GM12872 (cell line): ENCODE data around the gene PCNX2.

Experiments used
- TF ChIP-seq, protein P1 (sequence below): IDR thresholded peaks from 3 replicates; pipeline ENCODE4 v1.5.1; 2011; ENCODE audit warnings: low read depth, mild to moderate bottlenecking, low read length, moderate library complexity; ENCODE audit not compliant: insufficient read depth

The PCNX2 gene

DNA sequence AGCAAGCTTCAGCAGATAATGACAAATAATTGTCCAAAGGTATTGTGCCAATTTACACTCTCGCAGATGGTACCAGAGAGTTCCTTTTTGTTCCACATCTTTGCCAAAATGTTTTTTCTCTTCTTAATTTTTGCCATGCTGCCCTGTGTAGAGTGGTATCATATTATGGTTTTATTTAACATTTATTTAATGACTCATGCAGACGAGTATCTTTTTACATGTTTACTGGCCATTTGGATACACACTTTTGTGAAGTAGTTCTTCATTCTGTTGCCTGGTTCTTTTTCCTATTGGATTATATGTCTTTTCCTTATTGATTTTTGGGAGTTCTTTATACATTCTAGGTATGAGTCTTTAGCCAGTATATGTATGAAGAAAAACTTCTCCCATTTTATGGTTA, 151.1 kb downstream of the PCNX2 start:
- TF ChIP-seq, protein P1, sequence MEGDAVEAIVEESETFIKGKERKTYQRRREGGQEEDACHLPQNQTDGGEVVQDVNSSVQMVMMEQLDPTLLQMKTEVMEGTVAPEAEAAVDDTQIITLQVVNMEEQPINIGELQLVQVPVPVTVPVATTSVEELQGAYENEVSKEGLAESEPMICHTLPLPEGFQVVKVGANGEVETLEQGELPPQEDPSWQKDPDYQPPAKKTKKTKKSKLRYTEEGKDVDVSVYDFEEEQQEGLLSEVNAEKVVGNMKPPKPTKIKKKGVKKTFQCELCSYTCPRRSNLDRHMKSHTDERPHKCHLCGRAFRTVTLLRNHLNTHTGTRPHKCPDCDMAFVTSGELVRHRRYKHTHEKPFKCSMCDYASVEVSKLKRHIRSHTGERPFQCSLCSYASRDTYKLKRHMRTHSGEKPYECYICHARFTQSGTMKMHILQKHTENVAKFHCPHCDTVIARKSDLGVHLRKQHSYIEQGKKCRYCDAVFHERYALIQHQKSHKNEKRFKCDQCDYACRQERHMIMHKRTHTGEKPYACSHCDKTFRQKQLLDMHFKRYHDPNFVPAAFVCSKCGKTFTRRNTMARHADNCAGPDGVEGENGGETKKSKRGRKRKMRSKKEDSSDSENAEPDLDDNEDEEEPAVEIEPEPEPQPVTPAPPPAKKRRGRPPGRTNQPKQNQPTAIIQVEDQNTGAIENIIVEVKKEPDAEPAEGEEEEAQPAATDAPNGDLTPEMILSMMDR: no peak

DNA sequence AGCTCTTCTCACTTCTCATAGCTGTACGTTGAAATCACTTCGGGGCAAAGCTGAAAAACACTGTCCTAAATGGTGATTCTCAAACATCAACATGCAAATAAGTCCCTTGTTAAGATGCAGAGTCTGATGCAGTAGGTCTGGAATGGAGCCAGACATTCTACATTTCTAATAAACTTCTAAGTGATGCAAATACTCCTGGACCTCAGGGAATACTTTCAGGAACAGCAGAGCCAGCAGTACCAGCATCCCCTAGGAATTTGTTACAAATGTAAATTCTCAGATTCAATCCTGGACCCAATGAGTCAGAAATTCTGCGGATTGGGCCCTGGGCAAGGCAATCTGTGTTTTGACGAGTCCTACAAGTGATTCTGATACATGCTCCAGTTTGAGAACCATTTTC, 152.3 kb downstream of the PCNX2 start:
- TF ChIP-seq, protein P1: no peak

DNA sequence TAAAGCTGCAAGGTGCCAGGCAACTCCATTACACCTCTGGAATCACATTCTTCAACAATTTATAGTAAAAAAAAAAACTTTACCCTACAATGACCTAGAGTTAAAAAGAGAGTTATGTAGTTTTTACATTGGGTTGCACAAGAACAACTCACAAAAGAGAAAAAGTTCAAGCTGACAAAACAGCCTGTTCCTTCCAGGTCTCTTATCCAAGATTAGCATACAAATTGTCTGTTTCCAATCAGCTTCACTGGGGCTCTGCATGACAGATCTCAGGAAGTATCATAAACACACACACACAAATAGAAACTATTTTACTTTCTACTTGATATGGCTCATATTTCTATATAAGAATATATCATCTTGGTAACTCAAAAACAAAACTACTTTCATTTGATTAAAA, 154.6 kb downstream of the PCNX2 start:
- TF ChIP-seq, protein P1: no peak

DNA sequence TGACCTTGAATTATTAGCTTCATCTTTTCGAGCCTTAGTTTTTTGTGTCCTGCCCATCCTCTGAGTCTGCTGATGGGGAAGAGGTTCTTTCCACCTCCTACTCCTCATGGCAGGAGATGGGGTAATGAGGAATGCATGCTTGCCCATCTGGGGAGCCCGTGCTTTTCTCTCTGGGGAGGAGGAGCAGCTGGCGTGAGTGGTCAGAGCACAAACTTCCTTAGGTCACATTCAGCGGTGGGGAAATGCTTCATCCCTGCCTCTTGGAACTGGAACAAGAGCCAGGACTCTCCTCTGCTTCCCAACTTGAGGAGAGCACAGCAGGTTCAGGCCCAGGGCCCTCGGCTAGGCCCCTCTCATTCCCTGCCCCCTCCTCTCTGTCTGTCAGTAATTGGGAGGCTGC, 155.0 kb downstream of the PCNX2 start:
- TF ChIP-seq, protein P1: no peak

DNA sequence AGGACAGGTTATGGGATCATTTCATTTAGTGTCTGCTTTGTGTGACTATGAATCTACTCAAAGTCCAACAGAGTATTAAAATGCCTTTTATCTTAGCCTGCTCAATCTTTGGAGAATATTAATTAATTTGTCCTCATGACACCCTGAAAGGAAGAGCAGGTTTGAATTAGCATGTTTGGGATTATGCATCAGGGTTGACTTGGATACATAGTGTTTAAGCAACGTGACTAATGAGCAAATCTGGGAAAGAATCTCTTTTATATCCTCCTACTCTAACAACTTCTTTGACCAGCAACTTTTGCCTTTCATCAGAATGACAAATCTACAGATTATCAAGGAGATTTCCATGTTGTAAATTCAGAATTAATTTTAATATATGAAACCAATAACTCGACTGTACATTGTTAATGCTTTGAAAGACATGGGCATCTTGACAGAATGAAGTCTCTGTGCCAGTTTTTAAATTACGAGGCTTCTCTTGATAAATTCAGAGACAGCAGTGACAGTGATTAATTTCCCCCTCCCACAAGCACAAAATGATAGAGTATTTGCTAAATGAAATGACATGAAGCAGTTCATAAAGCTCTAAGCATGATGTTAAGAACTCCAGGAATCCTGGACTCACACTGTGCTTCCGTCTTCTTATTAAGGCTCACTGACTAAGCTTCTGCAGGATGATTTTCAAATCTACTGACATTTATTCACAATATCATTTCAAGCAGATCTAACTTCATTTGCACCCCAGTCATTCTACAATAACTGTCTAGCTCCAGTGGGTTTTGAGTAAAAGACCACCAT, 156.5 kb downstream of the PCNX2 start:
- TF ChIP-seq, protein P1: no peak

DNA sequence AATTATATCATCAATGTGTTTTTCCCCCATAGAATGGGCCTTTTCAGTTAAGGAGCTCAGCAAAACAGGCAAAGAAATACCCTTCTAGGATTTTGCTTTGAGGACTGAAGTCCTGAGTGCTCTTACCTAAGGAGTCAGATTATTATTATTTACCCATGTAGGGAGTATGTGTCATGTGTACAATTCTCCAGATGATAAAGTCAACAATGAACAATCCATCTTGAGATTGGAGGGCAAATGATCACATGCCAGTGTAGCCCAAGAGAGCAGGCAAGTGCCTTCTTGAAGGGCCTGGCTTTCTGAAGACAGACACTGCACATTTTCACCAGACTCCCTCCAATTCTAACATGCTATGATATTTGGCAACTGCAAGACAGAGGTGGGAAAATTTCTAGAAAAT, 159.7 kb downstream of the PCNX2 start:
- TF ChIP-seq, protein P1: no peak

DNA sequence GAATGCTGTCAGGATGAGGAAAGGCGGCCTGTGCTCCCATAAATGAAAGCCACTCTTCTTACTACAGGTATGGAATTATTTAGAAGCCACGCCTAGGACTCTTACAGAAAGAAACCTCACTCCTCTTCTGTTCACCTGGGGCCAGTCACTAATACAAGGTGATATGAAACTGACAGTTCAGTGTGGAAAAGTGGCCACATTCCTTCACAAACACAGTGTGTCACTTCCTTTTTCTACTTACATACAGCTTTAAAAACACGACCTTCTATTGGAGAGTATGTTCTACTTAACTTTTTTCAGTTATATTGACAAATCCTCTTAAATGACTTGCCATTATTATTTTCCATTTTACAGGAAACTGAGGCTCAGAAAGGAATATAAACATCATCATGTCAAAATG, 163.1 kb downstream of the PCNX2 start:
- TF ChIP-seq, protein P1: no peak
